Measurements from ENCODE around the gene TGFA. TPM values are rescaled to one million over a fixed set of nuclear protein-coding genes. Genes with fewer than 3 reads are reported as not detected.
"Not testable (repeated sequence)": the region's sequence is repeated elsewhere in the genome, so short reads cannot be mapped to it uniquely, and the experiment has no call there.

The TGFA gene
- total and polyA plus RNA-seq, 12 donors, result 0.17 to 3.4 (median 1.2) TPM

- Histone ChIP-seq H3K36me3 (no peaks in the 10 kb centered on the region), H3K27ac (no peak overlapping the region), H3K9me3 (no peaks in the 10 kb centered on the region), H3K4me3 (no peak overlapping the region), H3K27me3 (peaks cover 0 to 4% (median 0%) of the 10 kb centered on the region in 7 donors), H3K4me1 (peaks cover 0 to 61% (median 4%) of the 10 kb centered on the region in 9 donors)
- no peak for DNase-seq
- no peak for TF ChIP-seq CTCF (IDR thresholded peaks at IDR 0.05)
- 88 to 91% methylated on average over 7 of the region's 7 CpGs for WGBS, 2 donors
- intact Hi-C loops (cut with DNase I), result no loop called here
- no peak for ATAC-seq
Measured at GRCh38 chr2:70469435-70469834, 84.2 kb downstream of the TGFA start.

GRCh38 chr2:70468878-70469277 lies 84.7 kb downstream of the TGFA start:
- Histone ChIP-seq H3K4me3 (no peak overlapping the region), H3K27me3 (peaks cover 0 to 4% (median 0%) of the 10 kb centered on the region in 7 donors), H3K36me3 (no peaks in the 10 kb centered on the region), H3K4me1 (peaks cover 0 to 56% (median 4%) of the 10 kb centered on the region in 9 donors), H3K27ac (no peak overlapping the region), H3K9me3 (no peaks in the 10 kb centered on the region)
- intact Hi-C loops (cut with DNase I), result no loop called here
- TF ChIP-seq CTCF (IDR thresholded peaks at IDR 0.05), result no peak
- DNase-seq (no peak), ATAC-seq (no peak)
- 39 to 61% methylated on average over 1 of the region's 1 CpG for WGBS, 2 donors

GRCh38 chr2:70467831-70468779 lies 85.5 kb downstream of the TGFA start:
- intact Hi-C loops (cut with DNase I), result no loop called here
- peak in 1 of 8 donors; percentile 33 for ATAC-seq
- no peak for DNase-seq
- Histone ChIP-seq H3K27ac (peak overlapping the region in 2 of 10 donors; percentile 7 to 21), H3K27me3 (peaks cover 0 to 4% (median 0%) of the 10 kb centered on the region in 7 donors), H3K9me3 (no peaks in the 10 kb centered on the region), H3K4me3 (no peak overlapping the region), H3K4me1 (peaks cover 0 to 49% (median 4%) of the 10 kb centered on the region in 9 donors), H3K36me3 (no peaks in the 10 kb centered on the region)
- WGBS, 2 donors, result 42 to 56% methylated on average over 10 of the region's 10 CpGs
- no peak for TF ChIP-seq CTCF (IDR thresholded peaks at IDR 0.05)

GRCh38 chr2:70467237-70467636 lies 86.4 kb downstream of the TGFA start:
- TF ChIP-seq CTCF (IDR thresholded peaks at IDR 0.05), result no peak
- DNase-seq (peak in 1 of 2 donors; percentile 16), ATAC-seq (peak in 7 of 8 donors; percentile 33 to 71 (median 55))
- Histone ChIP-seq H3K4me1 (peaks cover 0 to 40% (median 4%) of the 10 kb centered on the region in 9 donors), H3K27me3 (peaks cover 0 to 4% (median 0%) of the 10 kb centered on the region in 7 donors), H3K4me3 (no peak overlapping the region), H3K9me3 (no peaks in the 10 kb centered on the region), H3K27ac (peak overlapping the region in 2 of 10 donors; percentile 7 to 21), H3K36me3 (no peaks in the 10 kb centered on the region)
- intact Hi-C loops (cut with DNase I), result no loop called here
- WGBS, 2 donors, result 31 to 47% methylated on average over 3 of the region's 3 CpGs

GRCh38 chr2:70466647-70467046 lies 87.0 kb downstream of the TGFA start:
- H3K27ac ChIP-seq; intact Hi-C loops (cut with DNase I): not testable (repeated sequence)
- WGBS, 2 donors, result 84 to 90% methylated on average over 4 of the region's 4 CpGs

More at GRCh38 chr2:70466647-70467046, 87.0 kb downstream of the TGFA start:
- not testable (repeated sequence) for ATAC-seq, DNase-seq, H3K36me3 ChIP-seq, H3K9me3 ChIP-seq, H3K27me3 ChIP-seq, H3K4me3 ChIP-seq
- peaks cover 0 to 34% (median 4%) of the 10 kb centered on the region in 9 donors for H3K4me1 ChIP-seq

All from heart right ventricle (tissue), 16 donors.